ENCODE results near the gene RTP5. TPM values are rescaled to one million over a fixed set of nuclear protein-coding genes. Genes with fewer than 3 reads are reported as not detected.

The RTP5 gene
- total RNA-seq, 1 donor from 2014 or later = not detected

- Histone ChIP-seq H3K36me3 (no peaks in the 10 kb centered on the region), H3K4me1 (peaks cover 19% of the 10 kb centered on the region), H3K27me3 (ENCODE audit: low read depth) (no peaks in the 10 kb centered on the region), H3K4me3 (no peak overlapping the region), H3K27ac (replicated peaks) (no peak overlapping the region), H3K9me3 (replicated peaks) (no peaks in the 10 kb centered on the region)
- DNase-seq = peak; percentile 14
- intact Hi-C loops (cut with micrococcal nuclease) = no loop called here
- no peak for TF ChIP-seq CTCF (IDR thresholded peaks at IDR 0.05; ENCODE audit: borderline replicate concordance)
Observed at GRCh38 chr2:241849616-241850543, 19.6 kb upstream of the RTP5 start.

GRCh38 chr2:241850544-241851324 lies 18.8 kb upstream of the RTP5 start:
- Histone ChIP-seq H3K9me3 (replicated peaks) (no peaks in the 10 kb centered on the region), H3K4me1 (peaks cover 17% of the 10 kb centered on the region), H3K4me3 (no peak overlapping the region), H3K27ac (replicated peaks) (no peak overlapping the region), H3K36me3 (no peaks in the 10 kb centered on the region), H3K27me3 (ENCODE audit: low read depth) (no peaks in the 10 kb centered on the region)
- TF ChIP-seq CTCF (IDR thresholded peaks at IDR 0.05; ENCODE audit: borderline replicate concordance) = no peak
- intact Hi-C loops (cut with micrococcal nuclease) = no loop called here
- DNase-seq = no peak

GRCh38 chr2:241851325-241852115 lies 18.0 kb upstream of the RTP5 start:
- Histone ChIP-seq H3K27me3 (ENCODE audit: low read depth) (no peaks in the 10 kb centered on the region), H3K27ac (replicated peaks) (no peak overlapping the region), H3K4me1 (peaks cover 17% of the 10 kb centered on the region), H3K4me3 (no peak overlapping the region), H3K36me3 (no peaks in the 10 kb centered on the region), H3K9me3 (replicated peaks) (no peaks in the 10 kb centered on the region)
- TF ChIP-seq CTCF (IDR thresholded peaks at IDR 0.05; ENCODE audit: borderline replicate concordance) = no peak
- no peak for DNase-seq
- intact Hi-C loops (cut with micrococcal nuclease) = no loop called here

- intact Hi-C loops (cut with micrococcal nuclease) = no loop called here
- Histone ChIP-seq H3K4me3 (no peak overlapping the region), H3K27ac (replicated peaks) (no peak overlapping the region), H3K36me3 (no peaks in the 10 kb centered on the region), H3K9me3 (replicated peaks) (no peaks in the 10 kb centered on the region), H3K4me1 (peaks cover 17% of the 10 kb centered on the region), H3K27me3 (ENCODE audit: low read depth) (no peaks in the 10 kb centered on the region)
- no peak for TF ChIP-seq CTCF (IDR thresholded peaks at IDR 0.05; ENCODE audit: borderline replicate concordance)
- peak; percentile 13 for DNase-seq
Observed at GRCh38 chr2:241852116-241852980, 17.2 kb upstream of the RTP5 start.
